GM23338 (cell line): ENCODE measurements around the gene NTM.

Source experiments
- CREB1 ChIP-seq: fragments of 250-450 bp; sonication (Bioruptor Pico); IDR thresholded peaks from 2 replicates; pipeline ENCODE4 v1.5.0; 2020; ENCODE audit warnings: low read depth, mild to moderate bottlenecking, moderate library complexity
- CTCF ChIP-seq, 2 experiments: fragments of 200-600 bp in 1 of 2; sonication (generic) in 1 of 2; conservative IDR thresholded peaks; 2 replicates each; pipeline versions ENCODE4 v1.5.1 to v1.6.1; 2016 to 2017; ENCODE audit warnings: antibody characterized with exemption in 2 of 2, low read depth in 2 of 2, mild to moderate bottlenecking in 2 of 2, moderate library complexity in 1 of 2
- ETS1 ChIP-seq: IDR thresholded peaks from 2 replicates; pipeline ENCODE4 v1.6.1; 2016; ENCODE audit warnings: antibody characterized with exemption
- EZH2 ChIP-seq: fragments of 200-600 bp; sonication (generic); IDR thresholded peaks from one replicate; pipeline ENCODE4 v1.8.0; 2017; ENCODE audit warnings: antibody characterized with exemption, mild to moderate bottlenecking, low read depth; ENCODE audit not compliant: unreplicated experiment
- EZH2phosphoT487 ChIP-seq: fragments of 200-600 bp; sonication (generic); IDR thresholded peaks from one replicate; pipeline ENCODE4 v1.8.1; 2018; ENCODE audit warnings: antibody characterized with exemption; ENCODE audit not compliant: unreplicated experiment
- JUNB ChIP-seq: IDR thresholded peaks from one replicate; pipeline ENCODE4 v1.6.1; 2016; ENCODE audit warnings: antibody characterized with exemption; ENCODE audit not compliant: unreplicated experiment
- POLR2AphosphoS5 ChIP-seq: IDR thresholded peaks from 2 replicates; pipeline ENCODE4 v1.6.1; 2016; ENCODE audit warnings: antibody characterized with exemption, low read depth
- REST ChIP-seq: IDR thresholded peaks from one replicate; pipeline ENCODE4 v1.6.1; 2018; ENCODE audit warnings: antibody characterized with exemption; ENCODE audit not compliant: unreplicated experiment
- STAT1 ChIP-seq: IDR thresholded peaks from one replicate; pipeline ENCODE4 v1.6.1; 2016; ENCODE audit warnings: antibody characterized with exemption; ENCODE audit not compliant: unreplicated experiment
- ZNF331 ChIP-seq: fragments of 250-450 bp; sonication (Bioruptor Pico); IDR thresholded peaks from 2 replicates; pipeline ENCODE4 v1.5.0; 2020; ENCODE audit warnings: low read depth, mild to moderate bottlenecking, moderate library complexity

- TF ChIP-seq EZH2 (no peak), CTCF (conservative IDR thresholded peaks at IDR 0.05; ENCODE audit: low read depth in 2 of 2) (no peak), REST (no peak), POLR2AphosphoS5 (no peak), EZH2phosphoT487 (no peak), ETS1 (no peak), STAT1 (no peak), CREB1 (CRISPR knock-in tag) (no peak), JUNB (no peak), ZNF331 (CRISPR knock-in tag) (no peak)
Measured at GRCh38 chr11:132147464-132147863, 777.0 kb downstream of the NTM start.
